D341Med (cell line): ENCODE data around the gene DNAAF2.
"Not testable (repeated sequence)": the region's sequence is repeated elsewhere in the genome, so short reads cannot be mapped to it uniquely, and the experiment has no call there.

Experiments
- DNase-seq: peaks from one replicate; pipeline ENCODE4 v3.0.0; 2012; ENCODE audit warnings: low spot score

DNAAF2 gene

GRCh38 chr14:49634547-49635334, at the start of gene DNAAF2:
Gene DNAAF2, minus strand, starts transcription at chr14:49635244. Its CDS starts 95 bp downstream, at chr14:49635149.
- peak; percentile 76 for DNase-seq

- DNase-seq, result no peak
Observed at GRCh38 chr14:49679271-49679670, 44.2 kb upstream of the DNAAF2 start.

GRCh38 chr14:49677643-49678042, 42.6 kb upstream of the DNAAF2 start:
- DNase-seq, result no peak

- no peak for DNase-seq
Observed at GRCh38 chr14:49673586-49673985, 38.5 kb upstream of the DNAAF2 start.

GRCh38 chr14:49670475-49670874, 35.4 kb upstream of the DNAAF2 start:
- DNase-seq, result no peak

- no peak for DNase-seq
Observed at GRCh38 chr14:49659526-49660455, 24.7 kb upstream of the DNAAF2 start.

GRCh38 chr14:49657500-49657899, 22.5 kb upstream of the DNAAF2 start:
- not testable (repeated sequence) for DNase-seq

- no peak for DNase-seq
Observed at GRCh38 chr14:49654511-49654910, 19.5 kb upstream of the DNAAF2 start.

GRCh38 chr14:49653508-49653907, 18.5 kb upstream of the DNAAF2 start:
- DNase-seq, result no peak

GRCh38 chr14:49642163-49642562, 7.1 kb upstream of the DNAAF2 start:
- DNase-seq, result no peak

- peak; percentile 51 for DNase-seq
Observed at GRCh38 chr14:49641697-49642129, 6.7 kb upstream of the DNAAF2 start.

GRCh38 chr14:49640540-49641417, 5.7 kb upstream of the DNAAF2 start:
- no peak for DNase-seq

GRCh38 chr14:49637534-49638078, 2.6 kb upstream of the DNAAF2 start:
- no peak for DNase-seq

GRCh38 chr14:49636866-49637265, 1.8 kb upstream of the DNAAF2 start:
- DNase-seq, result no peak

GRCh38 chr14:49633640-49634546, 1.2 kb downstream of the DNAAF2 start:
- peak; percentile 94 for DNase-seq

- no peak for DNase-seq
Observed at GRCh38 chr14:49623941-49624839, 10.9 kb downstream of the DNAAF2 start.

GRCh38 chr14:49623387-49623786, 11.7 kb downstream of the DNAAF2 start:
- no peak for DNase-seq

- no peak for DNase-seq
Observed at GRCh38 chr14:49622022-49622607, 12.9 kb downstream of the DNAAF2 start.
